ENCODE results near the gene RPGRIP1L.

DNA sequence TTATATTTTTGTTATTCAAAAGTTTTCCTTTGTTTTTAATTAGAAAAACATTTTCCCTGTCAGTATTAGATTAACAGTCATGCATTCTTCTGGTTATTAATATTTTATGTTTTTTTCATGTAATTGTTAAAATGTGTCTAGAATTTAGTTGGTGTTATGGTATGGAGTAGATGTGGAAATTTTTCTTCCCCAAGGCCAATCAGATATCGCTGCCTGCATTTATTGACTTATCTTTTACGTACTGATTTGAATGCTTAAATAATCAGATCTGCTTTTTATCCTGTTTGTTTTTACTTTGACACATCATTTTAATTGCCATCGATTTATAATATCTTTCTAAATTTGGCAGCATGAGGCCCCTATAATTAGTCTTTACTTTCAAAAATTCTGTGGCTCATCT is 13.9 kb upstream of the RPGRIP1L start:
- TF ChIP-seq, protein P1, sequence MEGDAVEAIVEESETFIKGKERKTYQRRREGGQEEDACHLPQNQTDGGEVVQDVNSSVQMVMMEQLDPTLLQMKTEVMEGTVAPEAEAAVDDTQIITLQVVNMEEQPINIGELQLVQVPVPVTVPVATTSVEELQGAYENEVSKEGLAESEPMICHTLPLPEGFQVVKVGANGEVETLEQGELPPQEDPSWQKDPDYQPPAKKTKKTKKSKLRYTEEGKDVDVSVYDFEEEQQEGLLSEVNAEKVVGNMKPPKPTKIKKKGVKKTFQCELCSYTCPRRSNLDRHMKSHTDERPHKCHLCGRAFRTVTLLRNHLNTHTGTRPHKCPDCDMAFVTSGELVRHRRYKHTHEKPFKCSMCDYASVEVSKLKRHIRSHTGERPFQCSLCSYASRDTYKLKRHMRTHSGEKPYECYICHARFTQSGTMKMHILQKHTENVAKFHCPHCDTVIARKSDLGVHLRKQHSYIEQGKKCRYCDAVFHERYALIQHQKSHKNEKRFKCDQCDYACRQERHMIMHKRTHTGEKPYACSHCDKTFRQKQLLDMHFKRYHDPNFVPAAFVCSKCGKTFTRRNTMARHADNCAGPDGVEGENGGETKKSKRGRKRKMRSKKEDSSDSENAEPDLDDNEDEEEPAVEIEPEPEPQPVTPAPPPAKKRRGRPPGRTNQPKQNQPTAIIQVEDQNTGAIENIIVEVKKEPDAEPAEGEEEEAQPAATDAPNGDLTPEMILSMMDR (optimal IDR thresholded peaks at IDR 0.05 in 1 of 3, IDR thresholded peaks at IDR 0.05 in 1 of 3, conservative IDR thresholded peaks at IDR 0.05 in 1 of 3; ENCODE audit: extremely low read depth in 1 of 3, insufficient read depth in 2 of 3, low read length in 3 of 3) = no peak
- no peak for TF ChIP-seq EZH2 (IDR thresholded peaks at IDR 0.05; ENCODE audit: low read length)

Measured in keratinocyte (primary cell).